Activated CD4-positive, alpha-beta T cell treated with anti-CD3 and anti-CD28 coated beads, Interleukin-2, amount 10 ng/mL, durations not matched to agents 24 days and 14 days (primary cell): ENCODE data around the gene HS3ST5. TPM values are rescaled to one million over a fixed set of nuclear protein-coding genes. Genes with fewer than 3 reads are reported as not detected.
"Not testable (repeated sequence)": the region's sequence is repeated elsewhere in the genome, so short reads cannot be mapped to it uniquely, and the experiment has no call there.

Experiments used
- DNase-seq: peaks from one replicate; pipeline ENCODE4 v3.0.0; 2022
- H3K27ac Mint-ChIP-seq: one replicate; pipeline ENCODE4 v1.8.0; 2022; ENCODE audit warnings: mild to moderate bottlenecking, mixed read lengths
- H3K27me3 Mint-ChIP-seq: one replicate; pipeline ENCODE4 v1.8.0; 2022; ENCODE audit warnings: mixed read lengths
- H3K36me3 Mint-ChIP-seq: one replicate; pipeline ENCODE4 v1.8.0; 2022; ENCODE audit warnings: low read depth, mild to moderate bottlenecking, mixed read lengths
- H3K4me1 Mint-ChIP-seq: one replicate; pipeline ENCODE4 v1.8.0; 2021; ENCODE audit warnings: mixed read lengths
- H3K4me3 Mint-ChIP-seq: one replicate; pipeline ENCODE4 v1.8.0; 2022; ENCODE audit warnings: mild to moderate bottlenecking, moderate library complexity, mixed read lengths
- H3K9me3 Mint-ChIP-seq: one replicate; pipeline ENCODE4 v1.8.0; 2021; ENCODE audit warnings: mixed read lengths
- intact Hi-C: fragments of 100-400 bp; cut with micrococcal nuclease; formaldehyde crosslinking; loops from one replicate; pipeline ENCODE4 v1.15.1; 2023
- total RNA-seq: library from RNA; stranded (reverse); gene quantifications from 2 replicates; pipeline ENCODE4 v1.2.3, GENCODE V29; 2022

HS3ST5 gene
- total RNA-seq, 1 donor from 2014 or later, result not detected

DNA sequence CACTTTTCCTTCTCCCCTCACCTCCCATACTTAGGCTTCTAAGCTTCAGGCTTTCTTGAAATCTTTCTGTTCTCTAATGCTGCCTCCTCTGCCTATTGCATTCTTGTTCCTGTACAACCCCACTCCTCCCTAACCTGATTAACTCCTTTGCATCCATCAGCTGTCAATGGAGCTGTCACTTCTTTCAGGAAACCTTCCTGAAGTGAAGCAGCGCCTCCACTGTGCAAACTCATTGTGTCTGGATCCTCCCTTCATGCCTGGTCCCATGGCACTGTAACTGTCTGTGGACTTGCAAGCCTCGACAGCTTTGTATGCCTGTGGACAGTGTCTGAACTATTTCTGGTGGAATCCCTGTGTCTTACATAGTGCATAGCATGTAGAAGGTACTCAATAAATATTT is 185.0 kb downstream of the HS3ST5 start:
- no peak overlapping the region for H3K4me3 Mint-ChIP-seq
- no peak overlapping the region for H3K27ac Mint-ChIP-seq
- no peaks in the 10 kb centered on the region for H3K4me1 Mint-ChIP-seq
- H3K36me3 Mint-ChIP-seq, result no peaks in the 10 kb centered on the region
- DNase-seq, result no peak
- intact Hi-C loops, result no loop called here
- H3K27me3 Mint-ChIP-seq, result no peaks in the 10 kb centered on the region
- no peaks in the 10 kb centered on the region for H3K9me3 Mint-ChIP-seq

GRCh38 chr6:114155763-114156162 is 187.1 kb downstream of the HS3ST5 start:
- no peaks in the 10 kb centered on the region for H3K27me3 Mint-ChIP-seq
- intact Hi-C loops, result no loop called here
- no peak for DNase-seq
- no peak overlapping the region for H3K27ac Mint-ChIP-seq
- H3K4me3 Mint-ChIP-seq, result no peak overlapping the region
- no peaks in the 10 kb centered on the region for H3K36me3 Mint-ChIP-seq
- no peaks in the 10 kb centered on the region for H3K9me3 Mint-ChIP-seq
- no peaks in the 10 kb centered on the region for H3K4me1 Mint-ChIP-seq

DNA sequence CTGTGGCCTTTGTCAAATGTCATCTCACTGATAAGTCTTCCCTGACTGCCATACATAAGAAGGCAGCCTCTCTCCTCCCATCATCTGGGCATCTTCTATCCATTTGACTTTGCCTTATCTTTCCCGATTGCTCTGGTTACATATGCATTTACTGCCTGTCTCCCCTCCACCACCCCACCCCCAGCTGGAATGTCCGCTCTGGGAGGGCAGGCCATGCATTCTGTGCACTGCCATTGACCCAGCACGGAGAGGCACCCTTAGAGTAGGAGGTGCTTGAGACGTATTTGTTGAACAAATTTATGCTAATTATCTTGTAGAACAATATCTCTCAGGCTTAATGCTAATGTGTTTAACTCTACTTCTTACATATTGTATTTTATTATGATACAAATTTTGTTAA is 188.0 kb downstream of the HS3ST5 start:
- intact Hi-C loops, result no loop called here
- no peaks in the 10 kb centered on the region for H3K27me3 Mint-ChIP-seq

DNA sequence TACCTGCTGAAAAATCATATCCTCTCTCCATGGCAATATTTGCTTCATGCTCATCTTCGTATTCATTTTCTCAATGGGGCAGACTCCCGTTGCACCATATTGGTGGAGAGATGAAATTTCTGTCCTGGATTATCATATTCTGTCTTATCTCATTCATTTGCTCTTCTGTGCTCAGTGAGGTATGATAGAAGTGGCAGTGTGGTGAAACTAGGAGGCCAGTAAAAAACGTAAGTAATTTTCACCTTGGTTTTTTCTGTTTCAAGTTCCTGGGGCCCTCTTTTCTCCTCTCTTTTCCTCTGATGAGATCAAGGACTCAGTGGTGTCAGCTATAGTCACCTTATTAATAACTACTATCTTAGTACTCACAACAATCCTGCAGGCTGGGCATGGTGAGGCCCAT is 189.4 kb downstream of the HS3ST5 start:
- Mint-ChIP-seq H3K27me3 (no peaks in the 10 kb centered on the region), H3K36me3 (no peaks in the 10 kb centered on the region), H3K4me1 (no peaks in the 10 kb centered on the region), H3K27ac (no peak overlapping the region), H3K9me3 (no peaks in the 10 kb centered on the region), H3K4me3 (no peak overlapping the region)
- intact Hi-C loops, result no loop called here
- no peak for DNase-seq

More for the DNA sequence above, 188.0 kb downstream of the HS3ST5 start:
- no peak for DNase-seq
- Mint-ChIP-seq H3K4me3 (no peak overlapping the region), H3K4me1 (no peaks in the 10 kb centered on the region), H3K27ac (no peak overlapping the region), H3K9me3 (no peaks in the 10 kb centered on the region), H3K36me3 (no peaks in the 10 kb centered on the region)

DNA sequence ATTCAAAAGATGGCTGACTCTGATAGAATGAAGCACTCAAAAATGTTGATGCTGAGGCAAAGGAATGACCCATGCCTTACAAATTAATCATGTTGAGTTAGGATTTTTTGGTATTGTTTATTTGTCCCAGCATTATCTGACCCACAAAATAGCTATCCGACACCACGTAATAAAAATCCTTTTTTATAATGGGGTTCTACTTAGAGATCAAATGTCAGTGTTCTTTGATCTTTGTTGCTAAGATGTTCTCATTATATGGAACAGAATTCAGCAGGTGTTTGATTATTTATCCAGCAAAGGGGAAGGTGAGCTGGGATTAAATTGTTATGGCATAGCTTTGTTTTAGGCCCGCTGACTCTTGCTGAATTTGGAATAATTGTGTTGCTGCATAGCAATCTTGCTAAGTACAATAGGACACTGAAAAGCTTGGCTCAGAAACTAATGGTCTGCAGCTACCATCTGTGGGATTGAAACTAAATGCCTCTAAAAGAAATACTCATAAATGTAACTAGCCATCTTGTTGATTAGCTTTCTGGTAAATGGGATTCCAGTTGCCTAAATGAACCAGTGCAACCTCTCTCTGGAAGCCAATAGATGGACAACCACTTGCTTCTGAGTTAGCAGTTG is 191.6 kb downstream of the HS3ST5 start:
- H3K9me3 Mint-ChIP-seq, result peaks cover 7% of the 10 kb centered on the region
- intact Hi-C loops, result no loop called here
- no peaks in the 10 kb centered on the region for H3K27me3 Mint-ChIP-seq
- H3K27ac Mint-ChIP-seq, result no peak overlapping the region
- no peak overlapping the region for H3K4me3 Mint-ChIP-seq
- no peak for DNase-seq
- no peaks in the 10 kb centered on the region for H3K4me1 Mint-ChIP-seq
- no peaks in the 10 kb centered on the region for H3K36me3 Mint-ChIP-seq

- intact Hi-C loops, H3K36me3 Mint-ChIP-seq, H3K4me3 Mint-ChIP-seq, H3K9me3 Mint-ChIP-seq, H3K27ac Mint-ChIP-seq, H3K27me3 Mint-ChIP-seq, DNase-seq, H3K4me1 Mint-ChIP-seq: not testable (repeated sequence)
Measured at GRCh38 chr6:114149182-114149581, 193.6 kb downstream of the HS3ST5 start.

GRCh38 chr6:114144887-114145851 is 197.7 kb downstream of the HS3ST5 start:
- H3K4me3 Mint-ChIP-seq, result no peak overlapping the region
- H3K27ac Mint-ChIP-seq, result no peak overlapping the region
- H3K4me1 Mint-ChIP-seq, result no peaks in the 10 kb centered on the region
- H3K9me3 Mint-ChIP-seq, result peaks cover 7% of the 10 kb centered on the region
- H3K36me3 Mint-ChIP-seq, result no peaks in the 10 kb centered on the region
- intact Hi-C loops, result no loop called here
- no peak for DNase-seq
- no peaks in the 10 kb centered on the region for H3K27me3 Mint-ChIP-seq

DNA sequence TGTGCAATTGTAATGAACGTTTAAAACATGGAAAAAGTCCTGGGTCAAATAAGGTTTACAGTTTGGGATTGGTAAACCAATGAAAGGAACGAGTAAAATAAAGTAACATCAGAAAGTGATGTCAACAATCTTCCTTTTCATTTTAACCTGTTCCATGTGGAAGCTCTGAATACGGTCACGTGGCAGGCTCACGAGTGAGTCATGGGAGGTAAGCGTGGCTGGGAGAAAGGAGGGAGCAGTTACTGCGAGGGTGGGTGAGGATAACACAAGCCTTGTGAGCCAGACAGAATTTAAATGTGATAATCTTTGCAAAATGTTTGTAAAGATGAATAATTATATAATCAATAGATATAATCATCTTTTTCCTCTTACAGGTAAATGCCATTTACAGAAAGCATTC is 200.6 kb downstream of the HS3ST5 start:
- no peaks in the 10 kb centered on the region for H3K27me3 Mint-ChIP-seq
- H3K36me3 Mint-ChIP-seq, result no peaks in the 10 kb centered on the region
- no peak overlapping the region for H3K4me3 Mint-ChIP-seq
- no peak overlapping the region for H3K27ac Mint-ChIP-seq
- H3K4me1 Mint-ChIP-seq, result no peaks in the 10 kb centered on the region
- DNase-seq, result no peak
- intact Hi-C loops, result no loop called here
- H3K9me3 Mint-ChIP-seq, result peaks cover 6% of the 10 kb centered on the region

GRCh38 chr6:114140416-114140815 is 202.4 kb downstream of the HS3ST5 start:
- H3K9me3 Mint-ChIP-seq, result no peaks in the 10 kb centered on the region
- H3K27ac Mint-ChIP-seq, result no peak overlapping the region
- no peaks in the 10 kb centered on the region for H3K27me3 Mint-ChIP-seq
- no peaks in the 10 kb centered on the region for H3K36me3 Mint-ChIP-seq
- DNase-seq, result no peak
- no peaks in the 10 kb centered on the region for H3K4me1 Mint-ChIP-seq
- no peak overlapping the region for H3K4me3 Mint-ChIP-seq
- intact Hi-C loops, result no loop called here

DNA sequence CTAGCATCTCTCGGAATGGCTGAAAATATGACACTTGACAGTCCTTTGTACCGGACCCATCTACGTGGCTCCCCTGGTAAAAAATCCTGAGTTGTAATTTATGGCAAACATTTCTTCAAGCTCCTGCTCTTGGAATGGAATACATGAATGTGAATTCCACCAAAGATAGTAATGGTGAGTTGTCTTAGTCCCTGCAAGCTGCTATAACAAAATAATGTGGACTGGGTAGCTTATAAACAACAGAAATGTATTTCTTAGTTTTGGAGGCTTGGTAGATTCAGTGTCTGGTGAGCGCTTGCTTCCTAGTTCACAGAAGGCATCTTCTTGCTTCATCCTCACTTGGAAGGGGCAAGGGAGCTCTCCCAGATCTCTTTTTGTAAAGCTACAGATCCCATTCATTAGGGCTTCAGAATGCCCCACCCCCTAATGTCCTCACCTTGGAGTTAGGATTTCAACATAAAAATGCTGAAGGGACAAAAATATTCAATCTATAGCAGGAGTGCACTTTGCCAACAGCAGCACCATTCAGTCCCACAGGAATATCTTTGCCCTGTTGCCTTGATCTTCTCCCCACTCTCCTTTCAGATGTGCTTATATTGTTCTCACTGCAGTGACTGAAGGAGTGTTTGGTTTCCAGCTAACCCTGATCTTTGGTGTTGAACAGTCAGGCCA is 204.1 kb downstream of the HS3ST5 start:
- H3K27me3 Mint-ChIP-seq, result no peaks in the 10 kb centered on the region
- H3K9me3 Mint-ChIP-seq, result no peaks in the 10 kb centered on the region
- DNase-seq, result no peak
- H3K27ac Mint-ChIP-seq, result no peak overlapping the region
- H3K4me1 Mint-ChIP-seq, result no peaks in the 10 kb centered on the region
- H3K36me3 Mint-ChIP-seq, result no peaks in the 10 kb centered on the region
- intact Hi-C loops, result no loop called here
- H3K4me3 Mint-ChIP-seq, result no peak overlapping the region

DNA sequence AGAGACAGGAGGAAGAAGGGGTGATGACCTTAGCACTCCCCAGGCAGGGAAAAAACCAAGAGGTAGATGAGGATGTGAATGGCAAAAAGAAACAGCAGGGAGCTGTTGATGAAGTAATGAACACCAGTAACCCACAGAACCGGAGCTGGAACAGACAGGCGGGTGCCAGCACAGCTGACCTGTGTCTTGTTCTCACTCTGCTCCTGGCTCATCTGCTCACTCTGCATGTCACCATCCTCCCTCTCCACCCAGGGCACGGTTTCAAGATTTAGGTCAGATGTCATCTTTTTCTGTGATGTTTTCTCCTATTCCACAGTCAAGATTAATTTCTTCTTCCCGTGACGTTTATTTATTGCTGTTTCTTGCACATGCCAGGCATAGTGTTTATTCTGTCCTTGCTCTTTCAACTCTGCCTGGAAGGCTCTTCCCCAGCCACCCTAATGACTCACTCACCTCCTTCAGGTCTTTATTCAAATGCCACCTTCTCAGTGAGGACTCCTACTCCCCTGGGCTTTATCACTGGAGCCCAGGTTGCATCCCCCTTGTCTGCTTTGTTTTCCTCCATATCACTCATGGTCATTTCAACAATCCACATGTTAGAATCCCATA is 207.4 kb downstream of the HS3ST5 start:
- no peak overlapping the region for H3K27ac Mint-ChIP-seq
- H3K27me3 Mint-ChIP-seq, result no peaks in the 10 kb centered on the region
- no peaks in the 10 kb centered on the region for H3K4me1 Mint-ChIP-seq
- no peak for DNase-seq
- no peaks in the 10 kb centered on the region for H3K36me3 Mint-ChIP-seq
- no peak overlapping the region for H3K4me3 Mint-ChIP-seq
- no peaks in the 10 kb centered on the region for H3K9me3 Mint-ChIP-seq
- intact Hi-C loops, result no loop called here

- no peaks in the 10 kb centered on the region for H3K36me3 Mint-ChIP-seq
- no peaks in the 10 kb centered on the region for H3K9me3 Mint-ChIP-seq
- no peaks in the 10 kb centered on the region for H3K4me1 Mint-ChIP-seq
- H3K27ac Mint-ChIP-seq, result no peak overlapping the region
- H3K4me3 Mint-ChIP-seq, result no peak overlapping the region
- DNase-seq, result no peak
- H3K27me3 Mint-ChIP-seq, result no peaks in the 10 kb centered on the region
- intact Hi-C loops, result no loop called here
Measured at GRCh38 chr6:114133816-114134215, 209.0 kb downstream of the HS3ST5 start.

DNA sequence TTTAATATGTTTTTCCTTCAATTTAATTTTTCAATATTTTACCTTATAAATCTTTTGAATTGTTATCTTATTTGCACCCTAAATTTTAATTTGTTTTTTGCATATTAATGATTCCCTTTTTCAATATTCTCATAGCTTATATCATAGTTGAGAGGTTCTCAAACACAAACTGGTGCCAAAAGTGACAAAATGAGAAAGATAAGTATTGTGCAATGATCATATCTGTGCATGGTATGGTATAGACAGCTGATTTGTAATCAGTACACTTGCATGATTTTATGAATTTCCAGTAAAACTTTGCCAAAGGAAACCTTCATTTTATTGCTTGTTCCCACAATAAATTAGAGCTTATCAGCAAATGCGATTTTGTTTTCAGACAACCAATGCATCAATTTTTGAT is 210.9 kb downstream of the HS3ST5 start:
- intact Hi-C loops, result no loop called here
- no peak overlapping the region for H3K27ac Mint-ChIP-seq
- H3K36me3 Mint-ChIP-seq, result no peaks in the 10 kb centered on the region
- H3K4me3 Mint-ChIP-seq, result no peak overlapping the region
- DNase-seq, result no peak
- H3K9me3 Mint-ChIP-seq, result no peaks in the 10 kb centered on the region
- H3K4me1 Mint-ChIP-seq, result no peaks in the 10 kb centered on the region
- H3K27me3 Mint-ChIP-seq, result no peaks in the 10 kb centered on the region

DNA sequence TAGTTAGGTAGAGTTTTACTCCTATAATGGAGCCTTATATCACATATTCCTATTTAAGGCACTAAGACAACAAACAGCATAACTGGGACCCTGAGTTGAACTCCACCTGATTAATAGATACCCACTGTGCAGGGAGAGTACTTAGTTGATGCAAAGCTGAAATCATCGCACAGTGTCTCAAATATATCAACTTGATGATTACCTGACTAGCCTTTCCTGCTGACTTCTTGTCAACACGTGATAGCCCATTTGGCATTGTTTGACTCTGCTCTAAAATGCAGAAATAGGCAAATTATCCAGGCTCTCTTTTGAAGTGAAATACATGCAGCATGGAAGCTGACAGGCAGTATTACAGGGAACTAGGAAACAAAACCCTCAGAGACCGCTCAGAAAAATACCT is 217.2 kb downstream of the HS3ST5 start:
- DNase-seq, result no peak
- intact Hi-C loops, result no loop called here
- Mint-ChIP-seq H3K27me3 (peaks cover 2% of the 10 kb centered on the region), H3K9me3 (no peaks in the 10 kb centered on the region), H3K4me1 (no peaks in the 10 kb centered on the region), H3K36me3 (no peaks in the 10 kb centered on the region), H3K27ac (no peak overlapping the region), H3K4me3 (no peak overlapping the region)
